ENCODE results near the gene ITGB3. TPM values are rescaled to one million over a fixed set of nuclear protein-coding genes. Genes with fewer than 3 reads are reported as not detected.

The ITGB3 gene
- total and polyA plus RNA-seq, 2 of the 8 experiments (the other 6 are each of a cell fraction or from before 2014, with no cell fraction given), result 0.08 to 0.09 TPM

DNA sequence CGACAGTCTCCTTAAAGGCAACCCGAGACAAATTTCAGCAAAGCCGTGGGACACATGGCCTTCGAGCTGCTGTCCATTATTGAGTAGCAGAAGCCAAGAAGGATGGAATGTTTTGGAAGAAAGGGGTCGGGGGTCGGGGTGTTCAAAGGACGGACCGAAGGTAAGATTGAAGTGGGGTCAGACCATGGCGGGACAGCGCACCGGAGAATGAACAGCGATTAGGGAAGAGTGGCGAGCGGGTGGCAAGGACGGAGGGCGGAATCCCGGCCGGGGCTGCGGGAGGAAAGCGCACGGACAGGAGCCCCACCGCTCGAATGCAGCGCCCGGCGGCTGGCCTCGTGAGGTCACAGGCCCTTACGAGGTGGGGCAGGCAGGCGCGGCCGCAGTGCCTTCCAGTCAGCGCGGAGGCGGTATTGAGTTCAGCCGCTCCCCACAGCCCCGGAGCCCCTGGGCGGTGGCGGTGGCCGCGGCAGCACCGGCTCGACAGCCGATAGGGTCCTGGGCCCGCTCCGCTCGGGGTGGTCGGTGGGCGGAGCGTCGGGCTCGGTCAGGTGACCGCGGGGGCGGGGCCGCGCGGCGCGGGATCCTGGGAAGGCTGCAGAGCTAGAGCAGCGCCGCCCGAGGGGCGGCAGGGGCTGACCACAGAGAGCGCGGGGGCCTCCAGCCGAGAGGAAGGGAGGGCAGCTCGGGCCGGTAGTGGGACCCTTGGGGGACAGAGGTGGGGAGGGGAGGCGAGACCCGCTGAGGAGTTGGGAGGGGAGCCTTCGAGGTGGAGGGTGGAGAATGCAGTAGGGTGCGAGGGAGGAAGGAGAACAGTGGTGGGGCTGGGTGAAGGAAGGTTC, 70.0 kb downstream of the ITGB3 start, which contains the start of gene EFCAB13 (continued):
- no peak for TF ChIP-seq RNF2 (IDR thresholded peaks at IDR 0.05; ENCODE audit: borderline replicate concordance, low read depth, low read length, missing control alignments, poor library complexity, severe bottlenecking)
- TF ChIP-seq HDAC6 (IDR thresholded peaks at IDR 0.05; ENCODE audit: low read depth, low read length), result no peak
- no peak for TF ChIP-seq RFX5 (IDR thresholded peaks at IDR 0.05; ENCODE audit: borderline replicate concordance, low read depth, low read length)
- peak; percentile 69; the same call in 1 of the 2 replicates for TF ChIP-seq CREB1 (IDR thresholded peaks at IDR 0.05)
- TF ChIP-seq, protein P1, sequence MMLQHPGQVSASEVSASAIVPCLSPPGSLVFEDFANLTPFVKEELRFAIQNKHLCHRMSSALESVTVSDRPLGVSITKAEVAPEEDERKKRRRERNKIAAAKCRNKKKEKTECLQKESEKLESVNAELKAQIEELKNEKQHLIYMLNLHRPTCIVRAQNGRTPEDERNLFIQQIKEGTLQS (IDR thresholded peaks at IDR 0.05; ENCODE audit: insufficient read depth, low read depth, low read length), result peak; percentile 57
- TF ChIP-seq KDM4A (IDR thresholded peaks at IDR 0.05; ENCODE audit: low read depth, low read length, severe bottlenecking), result peak; percentile 66
- TF ChIP-seq SRF (IDR thresholded peaks at IDR 0.05; ENCODE audit: low read depth, low read length), result no peak
- peak; percentile 16; the same call in 1 of the 2 replicates for TF ChIP-seq POLR2AphosphoS5 (IDR thresholded peaks at IDR 0.05; ENCODE audit: low read depth, low read length)
- peak; percentile 45; the same call in 1 of the 2 replicates for TF ChIP-seq SP1 (IDR thresholded peaks at IDR 0.05; ENCODE audit: low read depth, low read length)
- TF ChIP-seq SAP30 (IDR thresholded peaks at IDR 0.05; ENCODE audit: insufficient read depth, insufficient replicate concordance, low read length), result no peak
- no peak for TF ChIP-seq CHD1 (IDR thresholded peaks at IDR 0.05; ENCODE audit: low read depth, low read length)
- no peak for TF ChIP-seq JUN (IDR thresholded peaks at IDR 0.05; ENCODE audit: low read depth, low read length)
- TF ChIP-seq, protein P2, sequence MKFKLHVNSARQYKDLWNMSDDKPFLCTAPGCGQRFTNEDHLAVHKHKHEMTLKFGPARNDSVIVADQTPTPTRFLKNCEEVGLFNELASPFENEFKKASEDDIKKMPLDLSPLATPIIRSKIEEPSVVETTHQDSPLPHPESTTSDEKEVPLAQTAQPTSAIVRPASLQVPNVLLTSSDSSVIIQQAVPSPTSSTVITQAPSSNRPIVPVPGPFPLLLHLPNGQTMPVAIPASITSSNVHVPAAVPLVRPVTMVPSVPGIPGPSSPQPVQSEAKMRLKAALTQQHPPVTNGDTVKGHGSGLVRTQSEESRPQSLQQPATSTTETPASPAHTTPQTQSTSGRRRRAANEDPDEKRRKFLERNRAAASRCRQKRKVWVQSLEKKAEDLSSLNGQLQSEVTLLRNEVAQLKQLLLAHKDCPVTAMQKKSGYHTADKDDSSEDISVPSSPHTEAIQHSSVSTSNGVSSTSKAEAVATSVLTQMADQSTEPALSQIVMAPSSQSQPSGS (IDR thresholded peaks at IDR 0.05; ENCODE audit: low read length), result no peak
- no peak; a peak in 1 of 4 replicates for TF ChIP-seq SIN3A (conservative IDR thresholded peaks at IDR 0.05 in 1 of 2, IDR thresholded peaks at IDR 0.05 in 1 of 2; ENCODE audit: low read depth in 1 of 2, low read length in 2 of 2)
- TF ChIP-seq POU5F1 (IDR thresholded peaks at IDR 0.05; ENCODE audit: low read depth, low read length), result no peak
- TF ChIP-seq, protein P3, sequence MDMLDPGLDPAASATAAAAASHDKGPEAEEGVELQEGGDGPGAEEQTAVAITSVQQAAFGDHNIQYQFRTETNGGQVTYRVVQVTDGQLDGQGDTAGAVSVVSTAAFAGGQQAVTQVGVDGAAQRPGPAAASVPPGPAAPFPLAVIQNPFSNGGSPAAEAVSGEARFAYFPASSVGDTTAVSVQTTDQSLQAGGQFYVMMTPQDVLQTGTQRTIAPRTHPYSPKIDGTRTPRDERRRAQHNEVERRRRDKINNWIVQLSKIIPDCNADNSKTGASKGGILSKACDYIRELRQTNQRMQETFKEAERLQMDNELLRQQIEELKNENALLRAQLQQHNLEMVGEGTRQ (IDR thresholded peaks at IDR 0.05; ENCODE audit: low read length), result peak; percentile 89
- TF ChIP-seq EGR1 (IDR thresholded peaks at IDR 0.05; ENCODE audit: borderline replicate concordance, low read depth, low read length), result peak; percentile 83; the same call in 1 of the 2 replicates
- TF ChIP-seq EP300 (IDR thresholded peaks at IDR 0.05; ENCODE audit: borderline replicate concordance in 1 of 2, low read depth in 2 of 2, low read length in 2 of 2), result no peak
- TF ChIP-seq CBX5 (IDR thresholded peaks at IDR 0.05; ENCODE audit: low read depth, low read length), result no peak
